Measurements from ENCODE around the gene MPRIP.

Gene MPRIP

DNA sequence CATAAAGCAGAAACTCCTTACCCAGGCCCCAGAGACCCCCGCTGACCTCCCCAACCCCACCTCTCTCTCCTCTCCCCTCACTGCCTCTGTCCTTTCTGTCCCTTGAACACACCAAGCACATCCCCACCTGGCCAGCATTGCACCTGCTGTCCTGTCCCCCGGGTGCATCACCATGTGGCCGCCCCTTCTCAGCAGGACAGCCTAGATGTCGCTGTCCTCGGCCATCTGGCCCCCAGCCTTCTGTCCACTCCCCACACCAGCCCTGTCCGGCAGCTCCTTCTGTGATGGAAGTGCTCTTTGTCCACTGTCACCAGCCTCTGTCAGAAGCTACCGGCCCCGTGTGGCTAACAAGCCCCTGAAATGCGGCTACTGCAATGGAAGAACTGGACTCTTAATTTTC lies 12.3 kb upstream of the MPRIP start:
- Histone ChIP-seq H3K4me3 (ENCODE audit: low read depth, low read length) (no peak overlapping the region), H3K9ac (no peak overlapping the region), H3K27me3 (ENCODE audit: control insufficient read depth, insufficient read depth, low read length) (no peaks in the 10 kb centered on the region), H2AFZ (no peak overlapping the region), H3K79me2 (no peaks in the 10 kb centered on the region), H3K4me2 (ENCODE audit: low read length) (no peak overlapping the region), H3K9me3 (ENCODE audit: control insufficient read depth, low read length) (no peaks in the 10 kb centered on the region), H3K27ac (no peak overlapping the region), H3K36me3 (ENCODE audit: control insufficient read depth, insufficient read depth, low read length) (no peaks in the 10 kb centered on the region), H3K4me1 (peaks cover 10% of the 10 kb centered on the region)
- no peak for TF ChIP-seq CTCF (IDR thresholded peaks at IDR 0.05)

DNA sequence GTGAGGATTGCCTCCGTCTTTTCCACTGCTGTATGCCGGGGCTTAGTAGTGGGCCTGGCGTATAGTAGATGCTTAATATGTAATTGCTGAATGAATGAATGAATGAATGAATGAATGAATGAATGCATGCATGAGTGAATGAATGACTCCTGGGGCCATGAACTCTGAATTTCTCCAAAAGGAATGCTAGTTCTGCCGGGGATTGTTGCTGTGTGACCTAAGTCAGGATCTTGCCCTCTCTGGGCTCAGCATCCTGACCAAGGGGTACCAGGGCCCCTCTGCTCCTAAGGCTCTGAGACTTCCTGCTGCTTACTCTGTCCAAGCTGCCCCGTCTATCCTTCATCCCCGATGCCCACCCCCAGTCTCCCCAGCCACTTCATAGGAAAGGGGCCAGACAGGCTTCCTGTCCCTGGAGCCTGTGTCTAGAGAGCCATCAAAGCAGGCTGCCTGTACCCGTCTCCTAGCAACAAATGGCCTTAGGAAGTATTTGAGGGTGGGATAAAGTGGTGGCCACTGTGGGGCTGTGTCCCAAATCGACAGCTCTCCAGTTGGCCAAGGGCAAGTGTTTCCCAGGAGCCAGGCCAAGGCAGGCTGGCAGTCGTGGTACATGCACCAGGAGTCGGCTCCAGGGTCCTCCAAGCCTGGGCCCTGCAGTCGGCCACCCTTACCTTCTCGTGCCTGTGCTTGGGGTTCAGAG lies 11.6 kb upstream of the MPRIP start:
- Histone ChIP-seq H3K4me1 (peaks cover 10% of the 10 kb centered on the region), H3K9ac (no peak overlapping the region), H3K27ac (no peak overlapping the region)

GRCh38 chr17:17032131-17032692 lies 10.0 kb upstream of the MPRIP start:
- Histone ChIP-seq H3K27ac (peak overlapping the region; percentile 68), H3K9ac (no peak overlapping the region), H3K79me2 (no peaks in the 10 kb centered on the region), H3K4me2 (ENCODE audit: low read length) (no peak overlapping the region), H2AFZ (peak overlapping the region; percentile 79), H3K4me3 (ENCODE audit: low read depth, low read length) (no peak overlapping the region), H3K36me3 (ENCODE audit: control insufficient read depth, insufficient read depth, low read length) (no peaks in the 10 kb centered on the region), H3K4me1 (peaks cover 10% of the 10 kb centered on the region), H3K9me3 (ENCODE audit: control insufficient read depth, low read length) (no peaks in the 10 kb centered on the region), H3K27me3 (ENCODE audit: control insufficient read depth, insufficient read depth, low read length) (no peaks in the 10 kb centered on the region)
- no peak for TF ChIP-seq CTCF (IDR thresholded peaks at IDR 0.05)

More for the DNA sequence above, 11.6 kb upstream of the MPRIP start:
- no peak overlapping the region for H3K4me2 ChIP-seq (ENCODE audit: low read length)
- H2AFZ ChIP-seq = no peak overlapping the region
- H3K79me2 ChIP-seq = no peaks in the 10 kb centered on the region
- TF ChIP-seq CTCF (IDR thresholded peaks at IDR 0.05) = no peak
- no peaks in the 10 kb centered on the region for H3K27me3 ChIP-seq (ENCODE audit: control insufficient read depth, insufficient read depth, low read length)
- H3K9me3 ChIP-seq (ENCODE audit: control insufficient read depth, low read length) = no peaks in the 10 kb centered on the region
- no peaks in the 10 kb centered on the region for H3K36me3 ChIP-seq (ENCODE audit: control insufficient read depth, insufficient read depth, low read length)
- H3K4me3 ChIP-seq (ENCODE audit: low read depth, low read length) = no peak overlapping the region

DNA sequence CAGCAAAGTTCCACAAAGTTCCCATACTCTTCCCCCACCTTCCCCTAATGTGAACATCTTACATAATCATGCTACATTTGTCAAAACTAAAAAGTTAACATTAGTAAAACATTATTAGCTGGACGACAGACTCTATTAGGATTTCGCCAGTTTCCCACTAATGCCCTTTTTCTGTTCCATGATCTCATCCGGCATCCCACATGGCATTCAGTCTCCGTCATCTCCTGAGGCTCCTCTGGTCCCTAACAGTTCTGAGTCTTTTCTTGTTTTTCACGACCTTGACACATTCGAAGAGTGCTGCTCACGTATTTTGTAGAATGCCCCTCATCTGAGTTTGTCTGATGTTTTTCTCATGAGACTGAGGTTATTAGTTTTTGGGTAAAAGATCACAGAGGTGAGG lies 8.8 kb upstream of the MPRIP start:
- Histone ChIP-seq H3K4me3 (ENCODE audit: low read depth, low read length) (no peak overlapping the region), H3K36me3 (ENCODE audit: control insufficient read depth, insufficient read depth, low read length) (no peaks in the 10 kb centered on the region), H3K9ac (no peak overlapping the region), H3K9me3 (ENCODE audit: control insufficient read depth, low read length) (no peaks in the 10 kb centered on the region), H2AFZ (no peak overlapping the region), H3K27ac (no peak overlapping the region), H3K4me2 (ENCODE audit: low read length) (no peak overlapping the region), H3K4me1 (peaks cover 10% of the 10 kb centered on the region), H3K79me2 (no peaks in the 10 kb centered on the region), H3K27me3 (ENCODE audit: control insufficient read depth, insufficient read depth, low read length) (no peaks in the 10 kb centered on the region)
- TF ChIP-seq CTCF (IDR thresholded peaks at IDR 0.05) = no peak

DNA sequence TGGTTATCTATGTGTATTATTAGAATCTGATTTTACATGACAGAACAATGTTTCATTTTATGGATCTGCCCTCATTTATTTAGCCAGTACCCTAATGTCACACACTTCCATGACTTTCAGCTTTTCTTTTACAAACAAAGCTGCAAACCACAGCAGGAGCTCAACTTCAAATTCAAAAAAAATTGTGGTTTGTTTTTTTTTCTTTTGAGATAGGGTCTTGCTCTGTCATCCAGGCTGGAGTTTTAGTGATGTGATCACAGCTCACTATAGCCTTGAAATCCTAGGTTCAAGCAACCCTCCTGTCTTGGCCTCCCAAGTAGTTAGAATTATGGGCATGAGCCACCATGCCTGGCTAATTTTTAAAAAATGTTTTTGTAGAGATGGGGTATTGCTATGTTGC lies 8.2 kb upstream of the MPRIP start:
- Histone ChIP-seq H2AFZ (no peak overlapping the region), H3K36me3 (ENCODE audit: control insufficient read depth, insufficient read depth, low read length) (no peaks in the 10 kb centered on the region), H3K27me3 (ENCODE audit: control insufficient read depth, insufficient read depth, low read length) (no peaks in the 10 kb centered on the region), H3K4me2 (ENCODE audit: low read length) (no peak overlapping the region), H3K27ac (no peak overlapping the region), H3K9ac (no peak overlapping the region), H3K9me3 (ENCODE audit: control insufficient read depth, low read length) (no peaks in the 10 kb centered on the region), H3K4me3 (ENCODE audit: low read depth, low read length) (no peak overlapping the region), H3K79me2 (no peaks in the 10 kb centered on the region), H3K4me1 (peaks cover 10% of the 10 kb centered on the region)
- TF ChIP-seq CTCF (IDR thresholded peaks at IDR 0.05) = no peak
